Liver (tissue), 5 donors: ENCODE results near the gene NDOR1. TPM values are rescaled to one million over a fixed set of nuclear protein-coding genes. Genes with fewer than 3 reads are reported as not detected.

Experiments used
- polyA plus RNA-seq, 2 donors: library from polyadenylated mRNA; stranded (reverse) in 1 of 2; unstranded in 1 of 2; fragments of 200-250 nt in 1 of 2; fragments of >200 nt in 1 of 2; fragmentation: Nextera tagmentation in 1 of 2; extraction: Ambion mirVana in 1 of 2; gene quantifications; one replicate each; pipeline versions ENCODE4 v1.2.1 to v1.2.3, GENCODE V29; 2013 to 2015
- small RNA-seq: library from RNA; depleted of rRNA; stranded (forward); fragments of <200 nt; gene quantifications from one replicate; pipeline ENCODE3, GENCODE V24; 2014
- total RNA-seq, 2 donors: library from RNA; depleted of rRNA; stranded (reverse); fragments of >200 nt; gene quantifications; one replicate each; pipeline ENCODE4 v1.2.3, GENCODE V29; 2014
- donor health status: healthy.
- donor health status: healthy.
- donor health status: healthy.

The NDOR1 gene
- total and polyA plus RNA-seq, 4 donors: 2.5 to 4.7 (median 3.2) TPM

Small RNA genes lying within 50 kb of the gene (small RNA-seq; reads per million reads assigned to genes)
- not detected for gene MIR3621

Other genes with a start within 250 kb of the NDOR1 start
Only the 30 nearest of the 31 such genes appear.
- 1 to 10 TPM in 1 of 2 donors, under 1 TPM in 1; 0.23 to 5.4 TPM for gene PTGDS, start 228.2 kb upstream of the NDOR1 start, total RNA-seq
- 10 to 100 TPM in 1 of 2 donors, 1 to 10 TPM in 1; 7.4 to 15.2 TPM for gene PTGDS, start 228.2 kb upstream of the NDOR1 start, polyA plus RNA-seq
- under 1 TPM in 1 of 2 donors, not detected in 1; 0.08 TPM for gene LCNL1, start 222.7 kb upstream of the NDOR1 start, total RNA-seq
- gene LCNL1, start 222.7 kb upstream of the NDOR1 start, polyA plus RNA-seq: under 1 TPM in 1 of 2 donors, not detected in 1; 0.01 TPM
- gene PAXX, start 213.3 kb upstream of the NDOR1 start, total RNA-seq: 1 to 10 TPM; 7.3 to 9.0 TPM
- gene PAXX, start 213.3 kb upstream of the NDOR1 start, polyA plus RNA-seq: 10 to 100 TPM; 29.4 to 34.1 TPM
- under 1 TPM; 0.33 to 0.42 TPM for gene CLIC3, start 209.1 kb upstream of the NDOR1 start, total RNA-seq
- gene CLIC3, start 209.1 kb upstream of the NDOR1 start, polyA plus RNA-seq: under 1 TPM; 0.38 to 0.83 TPM
- 10 to 100 TPM in 1 of 2 donors, 1 to 10 TPM in 1; 2.9 to 15.2 TPM for gene ABCA2, start 177.5 kb upstream of the NDOR1 start, total RNA-seq
- gene ABCA2, start 177.5 kb upstream of the NDOR1 start, polyA plus RNA-seq: 10 to 100 TPM in 1 of 2 donors, 1 to 10 TPM in 1; 9.5 to 15.1 TPM
- under 1 TPM; 0.37 to 0.67 TPM for gene FUT7, start 173.6 kb upstream of the NDOR1 start, total RNA-seq
- under 1 TPM in 1 of 2 donors, not detected in 1; 0.14 TPM for gene FUT7, start 173.6 kb upstream of the NDOR1 start, polyA plus RNA-seq
- gene NPDC1, start 159.5 kb upstream of the NDOR1 start, total RNA-seq: 1 to 10 TPM; 2.7 to 5.6 TPM
- gene NPDC1, start 159.5 kb upstream of the NDOR1 start, polyA plus RNA-seq: 10 to 100 TPM in 1 of 2 donors, 1 to 10 TPM in 1; 9.0 to 14.5 TPM
- gene ENTPD2, start 151.6 kb upstream of the NDOR1 start, total RNA-seq: under 1 TPM; 0.09 to 0.25 TPM
- gene ENTPD2, start 151.6 kb upstream of the NDOR1 start, polyA plus RNA-seq: under 1 TPM; 0.17 to 0.40 TPM
- 1 to 10 TPM in 1 of 2 donors, under 1 TPM in 1; 0.08 to 1.8 TPM for gene SAPCD2, start 135.1 kb upstream of the NDOR1 start, total RNA-seq
- gene SAPCD2, start 135.1 kb upstream of the NDOR1 start, polyA plus RNA-seq: under 1 TPM; 0.06 to 0.38 TPM
- 1 to 10 TPM; 1.8 to 2.3 TPM for gene UAP1L1, start 128.2 kb upstream of the NDOR1 start, total RNA-seq
- gene UAP1L1, start 128.2 kb upstream of the NDOR1 start, polyA plus RNA-seq: 1 to 10 TPM in 1 of 2 donors, under 1 TPM in 1; 0.35 to 1.6 TPM
- 10 to 100 TPM; 19.9 to 31.8 TPM for gene MAN1B1, start 118.7 kb upstream of the NDOR1 start, total RNA-seq
- 10 to 100 TPM; 23.2 to 29.7 TPM for gene MAN1B1, start 118.7 kb upstream of the NDOR1 start, polyA plus RNA-seq
- 10 to 100 TPM; 25.0 to 38.8 TPM for gene DPP7, start 91.0 kb upstream of the NDOR1 start, total RNA-seq
- gene DPP7, start 91.0 kb upstream of the NDOR1 start, polyA plus RNA-seq: 10 to 100 TPM; 62.6 to 71.1 TPM
- gene GRIN1, start 66.5 kb upstream of the NDOR1 start, total RNA-seq: not detected
- under 1 TPM in 1 of 2 donors, not detected in 1; 0.05 TPM for gene GRIN1, start 66.5 kb upstream of the NDOR1 start, polyA plus RNA-seq
- gene LRRC26, start 35.6 kb upstream of the NDOR1 start, total RNA-seq: under 1 TPM in 1 of 2 donors, not detected in 1; 0.17 TPM
- gene LRRC26, start 35.6 kb upstream of the NDOR1 start, polyA plus RNA-seq: under 1 TPM in 1 of 2 donors, not detected in 1; 0.09 TPM
- not detected for gene TMEM210, start 33.6 kb upstream of the NDOR1 start, total RNA-seq
- gene TMEM210, start 33.6 kb upstream of the NDOR1 start, polyA plus RNA-seq: not detected
- 10 to 100 TPM; 19.4 to 32.6 TPM for gene ANAPC2, start 17.1 kb upstream of the NDOR1 start, total RNA-seq
- 10 to 100 TPM in 1 of 2 donors, 1 to 10 TPM in 1; 9.3 to 19.9 TPM for gene ANAPC2, start 17.1 kb upstream of the NDOR1 start, polyA plus RNA-seq
- 10 to 100 TPM; 29.8 to 37.5 TPM for gene SSNA1, start 17.0 kb upstream of the NDOR1 start, total RNA-seq
- gene SSNA1, start 17.0 kb upstream of the NDOR1 start, polyA plus RNA-seq: 10 to 100 TPM; 43.1 to 44.2 TPM
- 10 to 100 TPM in 1 of 2 donors, 1 to 10 TPM in 1; 5.4 to 15.8 TPM for gene TPRN, start 5.0 kb upstream of the NDOR1 start, total RNA-seq
- 10 to 100 TPM in 1 of 2 donors, 1 to 10 TPM in 1; 6.5 to 20.1 TPM for gene TPRN, start 5.0 kb upstream of the NDOR1 start, polyA plus RNA-seq
- 10 to 100 TPM; 19.9 to 21.5 TPM for gene TMEM203, start 52 bp upstream of the NDOR1 start, total RNA-seq
- gene TMEM203, start 52 bp upstream of the NDOR1 start, polyA plus RNA-seq: 10 to 100 TPM; 21.4 to 27.5 TPM
- under 1 TPM; 0.28 to 0.59 TPM for gene RNF208, start 16.5 kb downstream of the NDOR1 start, total RNA-seq
- gene RNF208, start 16.5 kb downstream of the NDOR1 start, polyA plus RNA-seq: 1 to 10 TPM; 4.6 to 7.1 TPM
- gene CYSRT1, start 19.5 kb downstream of the NDOR1 start, total RNA-seq: under 1 TPM; 0.14 to 0.25 TPM
- gene CYSRT1, start 19.5 kb downstream of the NDOR1 start, polyA plus RNA-seq: under 1 TPM; 0.15 to 0.50 TPM
- not detected for gene RNF224, start 21.8 kb downstream of the NDOR1 start, total RNA-seq
- gene RNF224, start 21.8 kb downstream of the NDOR1 start, polyA plus RNA-seq: not detected
- not detected for gene SLC34A3, start 25.2 kb downstream of the NDOR1 start, total RNA-seq
- not detected for gene SLC34A3, start 25.2 kb downstream of the NDOR1 start, polyA plus RNA-seq
- 100 to 1,000 TPM; 179 to 191 TPM for gene TUBB4B, start 35.6 kb downstream of the NDOR1 start, total RNA-seq
- 100 to 1,000 TPM; 173 to 199 TPM for gene TUBB4B, start 35.6 kb downstream of the NDOR1 start, polyA plus RNA-seq
- gene STPG3, start 45.6 kb downstream of the NDOR1 start, total RNA-seq: not detected
- not detected for gene STPG3, start 45.6 kb downstream of the NDOR1 start, polyA plus RNA-seq
- gene NELFB, start 49.6 kb downstream of the NDOR1 start, total RNA-seq: 10 to 100 TPM; 16.5 to 19.7 TPM
- gene NELFB, start 49.6 kb downstream of the NDOR1 start, polyA plus RNA-seq: 10 to 100 TPM in 1 of 2 donors, 1 to 10 TPM in 1; 4.7 to 24.6 TPM
- 1 to 10 TPM; 5.0 to 5.1 TPM for gene TOR4A, start 72.0 kb downstream of the NDOR1 start, total RNA-seq
- 1 to 10 TPM in 1 of 2 donors, under 1 TPM in 1; 0.35 to 3.6 TPM for gene TOR4A, start 72.0 kb downstream of the NDOR1 start, polyA plus RNA-seq
- gene NRARP, start 96.6 kb downstream of the NDOR1 start, total RNA-seq: 1 to 10 TPM in 1 of 2 donors, under 1 TPM in 1; 0.93 to 1.3 TPM
- gene NRARP, start 96.6 kb downstream of the NDOR1 start, polyA plus RNA-seq: under 1 TPM in 1 of 2 donors, not detected in 1; 0.48 TPM
- 1 to 10 TPM; 2.5 to 6.7 TPM for gene EXD3, start 217.5 kb downstream of the NDOR1 start, total RNA-seq
- 1 to 10 TPM; 3.6 to 3.7 TPM for gene EXD3, start 217.5 kb downstream of the NDOR1 start, polyA plus RNA-seq
- 1 to 10 TPM; 1.3 to 2.4 TPM for gene NOXA1, start 217.7 kb downstream of the NDOR1 start, total RNA-seq
- gene NOXA1, start 217.7 kb downstream of the NDOR1 start, polyA plus RNA-seq: 1 to 10 TPM; 2.4 to 3.6 TPM